Amniotic stem cell (primary cell): ENCODE data around the gene C12orf56.
A peak's percentile ranks its signal among the peaks of the same experiment; 100 is the strongest.

ENCODE experiments used
- DNase-seq: peaks from one replicate; lab custom pipeline; 2025; lab: John Stamatoyannopoulos, UW

The C12orf56 gene, protein sequence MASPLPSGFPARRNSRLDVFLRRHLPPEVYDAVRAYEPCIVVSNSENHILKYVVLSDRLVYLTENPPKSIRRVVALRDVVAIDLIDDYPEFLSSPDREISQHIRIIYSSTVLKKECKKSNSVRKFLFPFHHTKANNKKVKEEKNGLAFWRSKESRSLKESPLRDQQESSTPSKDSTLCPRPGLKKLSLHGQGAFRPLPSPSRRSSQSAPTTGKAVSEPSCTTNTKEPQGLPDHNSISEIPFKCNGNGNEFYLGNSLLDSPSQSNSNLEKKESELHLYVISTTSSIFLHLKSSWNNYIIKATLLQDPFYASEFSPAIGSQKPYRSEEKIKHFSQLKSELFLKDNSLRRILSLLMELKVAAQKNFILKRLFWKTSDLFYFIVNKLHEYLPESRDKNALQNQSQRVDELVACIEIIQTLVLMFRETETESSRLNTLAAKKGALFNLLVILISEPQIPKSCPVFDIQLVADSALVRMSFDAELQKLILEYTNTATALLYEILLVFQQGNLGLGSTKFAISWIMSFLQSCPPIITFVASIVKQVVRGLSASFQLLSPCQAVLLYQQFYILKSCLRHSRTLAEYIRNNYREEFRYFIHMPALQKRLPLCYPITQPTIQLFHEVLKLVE

DNA sequence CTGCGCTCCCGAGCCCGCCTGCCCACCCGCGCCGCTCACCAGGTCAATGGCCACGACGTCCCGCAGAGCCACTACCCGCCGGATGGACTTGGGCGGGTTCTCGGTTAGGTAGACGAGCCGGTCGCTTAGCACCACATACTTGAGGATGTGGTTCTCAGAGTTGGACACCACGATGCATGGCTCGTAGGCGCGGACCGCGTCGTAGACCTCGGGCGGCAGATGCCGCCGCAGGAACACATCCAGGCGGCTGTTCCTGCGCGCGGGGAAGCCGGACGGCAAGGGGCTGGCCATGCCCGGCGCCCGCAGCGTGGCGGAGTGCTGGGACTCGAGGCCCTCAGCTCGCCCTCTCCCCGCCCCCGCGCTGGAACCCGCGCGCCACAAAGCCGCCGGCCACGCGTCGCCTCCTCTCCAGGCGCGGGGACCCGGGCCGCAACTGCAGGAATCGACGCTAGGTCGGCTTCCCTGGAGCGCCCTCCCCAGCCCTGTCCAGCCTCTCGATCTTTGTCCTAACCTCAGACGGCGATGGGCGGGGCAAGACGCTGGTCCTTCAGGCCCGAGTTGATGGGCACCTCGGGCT, at the start of gene C12orf56:
Gene C12orf56 (minus strand): TSS at position 484 of the 577 bp plus-strand sequence. CDS start 193 bp downstream, at position 291.
- no peak for DNase-seq

DNA sequence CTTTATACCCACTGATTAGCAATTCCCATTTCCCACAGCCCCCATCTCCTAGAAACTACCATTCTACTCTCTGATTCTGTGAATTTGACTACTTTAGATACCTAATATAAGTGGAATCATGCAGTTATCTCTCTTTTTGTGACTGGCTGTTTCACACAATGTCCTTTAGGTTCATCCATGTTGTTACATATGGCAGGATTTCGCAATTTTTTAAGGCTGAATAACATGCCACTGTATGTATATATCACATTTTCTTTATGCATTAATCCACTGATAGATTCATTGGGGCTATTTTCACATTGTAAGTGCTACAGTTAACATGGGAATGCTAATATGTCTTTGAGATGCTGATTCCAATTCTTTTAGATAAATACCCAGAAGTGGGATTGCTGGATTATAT, 49.5 kb upstream of the C12orf56 start:
- no peak for DNase-seq

DNA sequence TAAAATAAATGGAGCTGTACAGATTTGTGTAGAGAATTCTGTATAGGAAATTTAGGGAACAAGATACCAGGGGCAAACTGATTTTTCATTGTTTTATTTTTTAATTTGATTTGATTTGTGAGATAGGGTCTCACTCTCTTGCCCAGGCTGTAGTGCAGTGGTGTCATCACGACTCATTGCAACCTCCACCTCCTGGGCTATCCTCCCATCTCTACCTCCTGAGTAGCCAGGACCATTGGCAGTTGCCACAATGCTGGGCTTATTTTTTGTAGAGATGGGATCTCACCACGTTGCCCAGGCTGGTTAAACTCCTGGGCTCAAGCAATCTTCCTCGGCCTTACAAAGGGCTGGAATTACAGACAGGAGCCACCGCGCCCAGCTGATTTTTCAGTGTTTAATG, 43.4 kb upstream of the C12orf56 start:
- DNase-seq, result no peak

DNA sequence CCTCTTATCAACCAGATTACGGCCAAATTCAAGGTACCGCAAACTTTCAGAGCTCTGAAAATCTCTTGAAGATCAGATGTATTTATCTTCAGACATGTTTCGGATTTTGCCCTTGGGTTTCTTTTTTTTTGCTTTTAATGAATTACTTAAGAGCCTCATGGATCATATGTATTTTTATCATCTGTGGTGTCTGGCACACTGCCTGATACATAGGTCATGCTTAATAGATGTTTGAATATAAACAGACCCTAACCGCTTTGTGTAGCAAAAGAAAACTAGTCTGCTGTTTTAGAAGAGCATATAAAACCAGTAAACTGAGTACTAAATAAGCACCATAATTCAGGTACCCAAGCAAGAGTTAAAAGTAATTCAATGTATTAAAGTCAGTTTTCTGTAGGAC, 41.2 kb upstream of the C12orf56 start:
- no peak for DNase-seq

DNA sequence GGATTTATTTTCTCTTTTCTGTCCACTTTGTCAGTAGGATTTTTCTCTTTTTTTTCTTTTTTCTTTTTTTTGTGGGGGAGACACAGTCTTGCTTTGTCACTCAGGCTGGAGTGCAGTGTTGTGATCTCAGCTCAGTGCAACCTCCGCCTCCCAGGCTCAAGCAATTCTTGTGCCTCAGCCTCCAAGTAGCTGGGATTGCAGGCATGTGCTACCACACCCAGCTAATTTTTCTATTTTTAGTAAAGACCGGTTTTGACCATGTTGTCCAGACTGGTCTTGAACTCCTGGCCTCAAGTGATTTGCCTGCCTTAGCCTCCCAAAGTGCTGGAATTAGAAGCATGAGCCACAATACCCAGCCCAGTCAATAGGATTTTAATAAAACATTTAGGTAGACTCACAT, 40.3 kb upstream of the C12orf56 start:
- no peak for DNase-seq

DNA sequence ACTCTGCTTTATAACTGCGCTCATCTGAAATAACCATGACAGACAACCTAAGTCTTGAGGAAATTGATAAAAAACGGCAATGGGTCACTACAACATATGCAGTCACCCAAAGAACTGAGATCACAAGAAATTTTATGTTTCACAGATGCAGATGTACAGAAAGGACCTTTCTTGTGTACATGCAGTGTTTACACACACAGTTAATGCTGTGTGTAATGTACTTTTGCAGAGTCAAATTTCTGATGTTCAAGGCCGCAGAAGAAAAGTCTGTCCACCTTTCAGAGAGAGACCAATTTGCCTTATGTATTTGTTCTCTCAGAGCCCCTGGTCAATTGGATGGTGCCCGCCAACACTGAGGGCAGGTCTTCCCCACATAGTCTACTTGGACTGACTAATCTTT, 38.4 kb upstream of the C12orf56 start:
- DNase-seq, result no peak

DNA sequence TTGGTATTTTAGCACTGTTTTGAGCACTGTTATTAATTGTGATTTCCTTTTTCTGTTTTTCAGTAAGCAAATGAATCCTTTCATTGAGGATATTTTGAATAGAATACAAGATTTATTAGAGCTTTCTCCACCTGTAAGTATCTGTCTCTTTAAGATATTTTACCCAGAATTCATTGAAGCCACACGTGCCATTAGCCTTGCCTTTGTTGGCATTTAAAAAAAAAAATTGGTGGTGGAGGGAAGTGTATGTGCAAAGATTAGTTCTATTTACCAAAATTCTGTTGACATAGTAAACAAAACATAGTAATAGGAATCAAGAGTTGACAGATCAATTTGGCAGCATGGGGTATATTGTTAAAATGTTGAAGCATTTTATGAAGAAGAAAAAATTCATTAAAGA, 37.4 kb upstream of the C12orf56 start:
- DNase-seq, result no peak

DNA sequence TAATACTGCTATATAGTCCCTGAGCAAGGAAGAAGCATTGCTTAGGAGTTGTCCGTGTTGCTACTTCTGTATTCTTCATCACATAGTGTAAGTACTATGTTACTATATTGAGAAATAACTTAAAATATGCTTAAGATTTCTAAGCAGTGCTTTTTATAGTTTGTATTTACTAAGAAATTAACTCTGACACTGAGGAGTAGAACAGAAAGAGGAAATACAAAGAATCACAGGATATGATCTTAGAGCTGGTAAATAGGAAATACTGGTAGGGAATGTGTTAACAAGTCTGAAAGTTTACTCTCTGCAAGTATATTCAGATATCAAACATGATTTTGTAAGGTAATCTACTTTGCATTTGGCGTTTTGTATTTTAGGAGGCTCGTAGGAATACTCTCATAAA, 29.1 kb upstream of the C12orf56 start:
- no peak for DNase-seq

DNA sequence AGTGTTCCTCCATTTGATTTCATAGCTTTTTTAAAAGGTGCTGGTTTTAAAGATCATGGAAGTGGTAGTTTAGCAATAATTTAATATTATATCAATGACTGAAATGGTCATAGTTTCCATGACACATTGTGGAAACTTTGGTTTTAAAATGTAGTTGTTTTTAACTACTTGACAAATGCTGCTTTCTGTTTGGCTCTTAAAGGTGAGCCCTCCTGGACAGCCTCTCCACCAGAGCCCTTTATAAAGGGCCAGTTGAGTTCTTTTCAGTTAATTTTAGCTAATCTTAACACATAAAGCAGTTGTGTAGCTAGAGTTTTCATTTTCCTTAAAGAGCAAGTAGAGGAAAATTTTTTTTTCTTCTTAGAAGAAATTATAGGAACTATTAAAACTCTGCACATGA, 27.7 kb upstream of the C12orf56 start:
- DNase-seq, result no peak

DNA sequence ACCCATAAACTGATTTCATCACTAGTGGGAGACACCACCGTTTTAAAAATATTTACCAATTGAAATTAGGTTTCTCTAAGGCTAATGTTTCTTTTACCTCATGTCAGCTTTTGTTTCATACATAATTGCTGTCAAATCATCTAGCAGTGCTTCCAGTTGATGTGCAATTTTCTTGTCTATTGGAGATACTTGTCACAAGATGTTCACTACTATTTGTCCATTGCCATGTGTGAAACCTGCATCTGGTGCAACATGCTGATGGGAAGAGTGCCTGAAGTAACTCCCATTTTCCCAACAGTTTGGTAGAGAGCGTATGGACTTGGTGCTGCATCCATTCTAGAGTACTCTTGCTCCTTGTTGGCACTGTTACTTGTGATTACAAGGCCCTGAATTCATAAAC, 23.3 kb upstream of the C12orf56 start:
- no peak for DNase-seq

DNA sequence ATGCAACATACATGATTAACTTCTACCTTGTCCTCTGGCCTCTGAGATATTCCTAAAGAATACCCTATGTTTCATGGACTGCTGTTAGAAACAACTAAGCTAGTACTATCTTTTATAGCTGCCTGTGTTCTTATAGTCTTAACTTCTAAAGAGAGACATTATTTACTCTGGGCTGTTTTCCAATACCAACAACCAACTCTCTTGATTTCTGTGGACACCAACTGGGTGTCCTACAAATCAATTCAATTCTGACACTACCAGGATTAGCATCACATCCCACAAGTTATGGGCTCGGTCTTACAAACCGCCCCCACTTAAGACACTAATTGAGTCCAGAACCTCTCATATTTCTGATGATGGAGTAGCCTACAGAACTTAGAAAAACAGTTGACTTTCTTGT, 21.9 kb upstream of the C12orf56 start:
- no peak for DNase-seq

DNA sequence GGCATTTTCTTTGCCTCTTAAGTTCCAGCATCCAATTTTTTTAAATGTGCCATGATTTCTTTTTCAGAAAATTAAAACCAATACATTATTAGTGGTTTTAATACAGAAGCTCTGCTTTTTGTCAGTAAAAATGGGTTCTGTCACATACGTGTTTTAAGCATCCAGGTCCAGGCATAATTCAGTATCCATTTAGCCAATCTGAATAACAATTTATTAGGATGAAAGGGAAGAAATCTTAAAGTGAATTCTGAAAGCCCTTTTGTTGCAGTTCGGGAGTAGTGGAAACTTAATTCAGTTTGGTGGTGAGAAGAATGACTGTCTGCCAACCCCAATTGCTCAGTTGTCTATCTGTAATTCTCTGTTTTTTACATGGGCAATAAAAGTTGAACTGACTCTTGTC, 20.9 kb upstream of the C12orf56 start:
- no peak for DNase-seq

DNA sequence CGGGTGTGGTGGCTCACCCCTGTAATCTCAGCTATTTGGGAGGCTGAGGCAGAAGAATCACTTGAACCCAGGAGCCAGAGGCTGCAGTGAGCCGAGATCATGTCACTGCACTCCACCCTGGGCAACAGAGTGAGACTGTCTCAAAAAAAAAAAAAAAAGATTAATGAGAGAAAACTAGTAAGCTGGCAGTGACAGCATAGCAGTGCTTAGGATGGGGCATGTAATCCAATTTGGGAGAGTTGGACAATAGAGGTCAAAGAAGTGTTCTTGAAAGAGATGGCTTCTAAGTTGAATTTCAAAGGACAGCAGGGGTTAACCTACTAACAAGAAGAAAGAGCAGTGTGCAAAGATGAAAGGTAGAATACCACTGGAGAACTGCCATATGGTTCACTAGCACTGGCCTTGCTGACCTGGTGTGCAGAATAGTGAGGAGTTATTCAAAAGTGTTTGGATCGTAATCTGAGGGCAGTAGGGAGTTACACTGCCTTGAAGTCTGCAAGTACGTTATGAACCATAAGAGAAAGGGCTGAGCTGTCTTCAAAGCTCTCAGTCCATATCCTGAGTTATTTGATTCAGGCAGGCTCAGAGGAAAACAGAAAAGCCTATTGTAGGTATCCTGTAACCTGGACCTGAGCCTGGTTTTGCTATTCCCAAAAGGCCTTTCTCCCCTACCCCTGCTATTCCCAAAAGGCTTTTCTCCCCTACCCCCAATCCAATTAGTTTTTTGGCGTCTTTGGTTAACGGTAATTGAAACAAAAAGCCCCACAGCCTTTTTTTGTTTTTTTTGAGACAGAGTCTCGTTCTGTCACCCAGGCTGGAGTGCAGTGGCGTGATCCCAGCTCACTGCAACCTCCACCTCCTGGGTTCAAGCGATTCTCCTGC, 17.0 kb upstream of the C12orf56 start:
- DNase-seq, result no peak

DNA sequence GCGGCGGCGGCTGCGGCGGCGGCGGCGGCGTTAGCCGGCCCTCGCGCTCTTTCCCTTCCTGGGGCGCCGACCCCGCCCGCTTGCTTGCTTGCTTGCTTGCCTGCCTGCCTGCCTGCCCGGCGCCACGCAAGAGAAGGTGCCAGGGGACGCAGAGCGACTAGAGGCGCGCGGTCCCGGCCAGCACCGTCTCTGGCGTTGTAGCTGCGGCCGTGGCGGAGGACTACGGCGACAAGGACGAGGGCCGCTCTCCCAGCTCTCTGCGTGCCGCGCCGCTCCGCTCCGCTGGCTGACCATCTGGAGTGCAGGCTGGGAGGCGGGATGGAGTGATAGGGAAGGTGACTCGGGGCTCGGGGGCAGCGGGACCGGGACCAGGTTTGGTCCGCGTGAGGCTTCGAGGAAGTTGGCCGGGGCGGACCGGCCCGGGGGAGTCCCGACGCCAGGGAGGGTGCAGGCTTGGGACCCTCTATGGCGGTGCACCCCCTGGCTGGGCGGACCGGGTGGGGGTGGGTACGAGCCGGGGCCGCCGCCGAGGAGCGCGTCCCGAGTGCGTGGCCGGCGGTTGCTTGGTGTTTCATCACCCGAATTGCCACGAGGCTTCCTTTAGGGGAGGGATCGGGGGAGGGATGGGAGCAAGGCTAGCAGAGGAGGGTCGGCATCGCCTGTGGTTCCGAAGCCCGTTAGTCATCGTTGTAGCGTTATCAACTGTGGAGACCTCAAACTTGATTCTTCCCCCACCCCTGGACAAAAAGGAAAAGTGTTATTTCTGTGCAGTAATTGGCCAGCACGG, 14.1 kb upstream of the C12orf56 start:
- peak; percentile 83 for DNase-seq

DNA sequence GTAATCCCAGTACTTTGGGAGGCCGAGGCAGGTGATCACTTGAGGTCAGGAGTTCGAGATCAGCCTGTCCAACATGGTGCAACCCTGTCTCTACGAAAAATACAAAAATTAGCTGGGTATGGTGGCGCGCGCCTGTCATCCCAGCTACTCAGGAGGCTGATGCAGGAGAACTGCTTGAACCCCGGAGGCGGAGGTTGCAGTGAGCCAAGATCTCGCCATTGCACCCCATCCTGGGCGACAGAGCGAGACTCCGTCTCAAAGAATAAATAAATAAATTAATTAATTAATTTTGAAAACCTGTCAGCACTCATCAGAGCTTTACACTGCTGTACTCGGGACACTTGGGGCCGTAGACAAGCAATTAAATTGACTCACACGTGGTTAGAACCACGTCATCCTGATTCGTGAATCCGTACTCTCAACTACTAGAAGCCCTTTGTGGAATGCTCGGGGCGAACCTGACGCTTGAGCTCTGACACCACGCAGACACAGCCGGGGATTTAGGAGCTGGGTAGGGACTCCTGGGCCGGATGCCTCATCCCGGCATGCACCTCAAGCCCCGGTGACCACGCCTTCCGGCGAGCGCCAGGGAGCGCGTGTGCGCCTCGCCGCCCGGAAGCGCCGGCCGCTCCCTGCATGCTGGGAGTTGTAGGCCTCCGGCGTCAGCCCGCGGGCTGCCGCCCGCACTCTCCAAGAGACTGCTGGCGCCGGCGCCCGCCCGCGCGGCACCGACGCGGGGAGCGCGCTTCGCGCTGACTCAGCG, 13.3 kb upstream of the C12orf56 start, which contains the start of gene XPOT:
Gene XPOT (plus strand): TSS at position 686 of the 763 bp plus-strand sequence. CDS start 5,644 bp downstream, outside the sequence.
- peak; percentile 88 for DNase-seq

DNA sequence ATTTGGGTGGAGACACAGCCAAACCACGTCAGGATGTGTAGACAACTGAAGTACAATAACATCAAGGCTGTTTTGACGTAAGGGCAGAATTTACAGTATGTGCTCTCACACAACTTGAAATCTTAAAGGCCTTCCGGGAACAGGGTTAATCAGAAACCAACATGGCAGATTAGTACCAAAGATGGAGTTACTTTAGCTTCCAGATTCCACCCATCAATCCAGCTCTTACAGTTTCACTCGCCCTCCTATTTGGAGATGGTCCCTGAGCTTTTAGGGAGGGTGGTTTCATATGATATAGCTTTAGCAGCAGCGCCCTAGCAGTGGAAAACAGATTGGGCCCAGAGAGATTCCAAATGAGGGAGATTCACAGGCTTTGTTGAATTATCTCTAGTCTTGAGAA, 11.6 kb upstream of the C12orf56 start:
- DNase-seq, result no peak

DNA sequence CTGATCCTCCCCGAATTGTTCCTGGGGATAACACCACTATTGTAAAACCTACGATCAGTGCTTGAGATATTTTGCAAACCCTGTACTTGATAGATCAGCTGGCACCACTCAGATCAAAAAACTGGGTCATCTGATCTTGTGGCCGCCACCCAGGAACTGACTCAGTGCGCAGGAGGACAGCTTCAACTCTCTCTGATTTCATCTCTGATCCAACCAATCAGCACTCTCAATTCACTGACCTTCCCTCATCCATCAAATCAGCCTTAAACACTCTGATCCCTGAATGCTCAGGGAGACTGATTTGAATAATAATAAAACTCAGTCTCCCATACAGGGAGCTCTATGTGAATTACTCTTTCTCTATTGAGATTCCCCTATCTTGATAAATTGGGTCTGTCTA, 9.5 kb upstream of the C12orf56 start:
- DNase-seq, result no peak

DNA sequence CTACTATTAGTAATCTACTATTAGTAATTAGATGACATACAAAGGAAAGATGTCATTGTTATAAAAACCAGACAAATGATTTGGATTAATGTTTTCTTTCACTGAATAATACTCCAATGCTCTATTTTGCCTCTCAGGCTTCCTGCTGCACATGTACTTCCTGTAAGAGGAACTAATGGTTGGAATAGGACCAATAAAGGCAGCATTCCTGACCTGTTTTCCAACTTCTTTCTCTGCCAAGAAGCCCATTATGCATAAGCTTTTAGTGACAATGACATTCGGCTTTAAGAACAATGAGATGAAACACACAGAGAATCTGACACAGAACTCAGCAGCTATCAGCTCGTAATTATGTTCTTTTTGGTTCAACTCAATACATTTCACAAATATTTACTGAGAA, 5.2 kb upstream of the C12orf56 start:
- no peak for DNase-seq

DNA sequence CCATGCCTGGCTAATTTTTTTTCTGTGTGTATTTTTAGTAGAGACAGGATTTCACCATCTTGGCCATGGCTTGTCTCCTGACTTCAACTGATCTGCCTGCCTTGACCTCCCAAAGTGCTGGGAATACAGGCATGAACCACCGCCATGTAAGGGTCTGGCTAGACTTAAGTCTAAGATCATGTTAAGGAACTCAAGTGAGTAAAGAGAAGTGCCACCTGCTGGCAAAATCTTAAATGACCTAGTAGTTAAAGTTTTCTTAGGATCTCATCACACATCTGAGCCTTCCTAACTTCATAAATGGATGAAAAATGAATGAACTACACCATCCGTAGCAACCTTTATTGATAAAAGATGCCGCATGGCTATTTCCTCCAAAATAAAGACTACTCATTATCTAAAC, 1.7 kb upstream of the C12orf56 start:
- DNase-seq, result no peak

DNA sequence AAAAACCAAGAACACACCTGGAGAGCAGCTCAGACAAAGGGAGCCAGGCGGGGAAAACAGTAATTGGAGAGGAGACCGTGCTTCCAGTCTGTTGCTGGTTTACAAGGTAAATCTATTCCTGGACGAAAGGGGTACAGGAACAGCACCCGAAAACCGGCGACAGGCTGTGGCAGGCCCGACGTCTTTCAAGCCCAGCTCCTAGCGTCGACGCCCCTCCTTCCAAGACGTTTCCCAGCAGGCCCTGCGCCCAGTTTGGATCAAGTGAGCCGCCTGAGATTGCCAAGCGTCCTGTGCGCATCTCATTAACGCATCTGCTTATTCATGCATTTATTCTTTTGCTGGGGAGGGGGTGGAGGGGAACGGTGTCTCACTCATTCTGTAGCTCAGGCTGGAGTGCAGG, 1.4 kb downstream of the C12orf56 start:
- no peak for DNase-seq
